H54 (cell line): ENCODE data around the gene LHX5.

Experiments
- DNase-seq: peaks from one replicate; pipeline ENCODE4 v3.0.0; 2011; ENCODE audit warnings: low spot score, mixed read lengths; ENCODE audit not compliant: insufficient read length
- FAIRE-seq: peaks from 3 replicates; lab custom pipeline; 2011; peaks lifted over from hg19 to GRCh38; lab: Jason Lieb, UNC
- POLR2A ChIP-seq: IDR thresholded peaks from 2 replicates; pipeline ENCODE4 v1.6.1; 2011; ENCODE audit warnings: low read depth, mild to moderate bottlenecking, low read length

The LHX5 gene

DNA sequence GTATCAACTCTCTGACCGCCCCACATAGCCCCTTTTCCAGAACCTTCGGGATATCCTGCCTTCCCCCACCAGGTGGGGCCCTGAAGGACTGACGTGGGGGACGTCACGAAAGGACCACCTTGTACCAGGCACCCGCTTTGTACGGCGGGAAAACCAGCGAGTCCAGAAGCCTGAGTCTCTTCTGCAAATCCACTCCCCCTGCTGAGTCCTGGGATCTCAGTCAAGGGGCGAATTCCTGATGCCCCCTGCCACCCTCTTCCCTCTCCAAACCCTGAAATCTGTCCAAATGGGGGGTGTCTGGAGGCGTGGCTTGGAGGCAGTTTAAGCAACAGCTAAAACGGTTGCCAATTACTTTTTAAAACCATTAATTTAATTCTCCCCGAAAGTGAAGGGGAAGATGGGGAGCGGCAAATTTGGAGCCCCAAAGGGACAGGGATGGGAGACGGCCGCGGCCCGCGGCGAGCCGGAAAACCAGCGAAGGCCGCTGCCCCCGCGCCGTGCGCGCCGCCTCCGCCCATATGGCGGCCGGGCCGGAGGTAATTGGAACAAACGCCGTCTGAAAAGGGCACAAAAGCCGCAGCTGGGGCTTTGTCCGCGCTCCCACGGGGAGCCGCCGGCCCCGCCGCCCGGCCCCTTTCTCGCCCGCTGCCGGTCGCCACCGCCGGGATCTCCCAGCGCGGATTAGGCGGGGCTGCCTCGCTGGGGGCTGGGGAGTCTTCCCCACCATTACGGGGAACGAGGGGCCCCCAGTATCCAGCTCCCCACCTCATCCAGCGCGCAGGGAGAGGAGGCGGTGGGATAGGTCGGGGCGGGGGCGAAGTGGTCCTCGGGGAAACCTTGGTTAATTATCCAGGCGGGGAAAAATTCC, 6.6 kb downstream of the LHX5 start:
- no peak for TF ChIP-seq POLR2A
- FAIRE-seq: no peak

DNA sequence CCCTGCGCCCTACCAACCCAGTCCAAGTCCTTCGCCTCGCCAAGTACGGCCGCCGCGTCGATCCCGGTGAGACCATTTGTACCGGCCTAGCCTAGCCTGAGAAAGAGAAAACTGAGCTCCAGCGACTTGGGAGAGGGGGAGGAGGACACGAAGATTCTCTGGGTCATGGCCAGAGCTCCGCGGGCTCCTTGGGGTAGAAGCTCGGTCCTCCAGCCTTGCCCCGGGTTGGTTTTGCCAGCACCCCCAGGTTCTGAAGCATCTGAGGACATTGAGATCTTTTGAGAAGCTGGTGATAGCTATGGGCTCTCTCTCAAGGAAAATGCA, 7.3 kb downstream of the LHX5 start:
- no peak for FAIRE-seq
- DNase-seq: no peak
- no peak for TF ChIP-seq POLR2A

More for the DNA sequence above, 6.6 kb downstream of the LHX5 start:
- DNase-seq: no peak

DNA sequence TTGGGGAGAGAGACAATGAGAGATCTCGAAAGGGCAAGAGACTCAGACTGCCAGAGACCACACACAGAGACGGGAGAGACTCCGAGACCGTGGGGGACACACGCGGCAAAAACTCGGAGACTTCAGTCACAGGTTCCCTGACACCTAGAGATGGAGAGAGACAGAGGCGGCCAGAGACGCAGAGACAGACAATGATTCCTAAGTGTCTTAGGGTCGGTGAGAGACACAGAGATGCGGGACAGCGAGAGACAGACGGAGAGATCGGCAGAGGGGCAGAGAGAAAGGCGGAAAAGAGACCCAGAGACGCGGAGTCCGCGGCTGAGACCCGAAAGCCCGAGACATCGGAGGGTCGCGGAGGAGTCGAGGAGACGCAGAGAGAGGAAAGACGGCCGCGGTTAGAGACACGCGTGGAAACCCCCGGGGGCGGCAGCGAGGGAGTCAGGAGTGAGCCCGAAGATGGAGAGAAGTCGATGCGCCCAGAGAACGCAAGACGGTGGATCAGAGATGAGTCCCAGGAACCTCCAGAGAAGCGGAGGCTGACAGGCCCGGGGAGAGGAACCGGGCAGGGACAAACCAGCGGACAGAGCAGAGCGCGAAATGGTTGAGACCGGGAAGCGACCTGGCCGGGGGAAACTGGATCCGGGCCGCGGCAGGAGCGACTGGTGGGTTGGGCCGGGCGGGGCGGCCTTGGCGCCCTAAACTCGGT, 7.8 kb downstream of the LHX5 start:
- DNase-seq: no peak
- no peak for FAIRE-seq

DNA sequence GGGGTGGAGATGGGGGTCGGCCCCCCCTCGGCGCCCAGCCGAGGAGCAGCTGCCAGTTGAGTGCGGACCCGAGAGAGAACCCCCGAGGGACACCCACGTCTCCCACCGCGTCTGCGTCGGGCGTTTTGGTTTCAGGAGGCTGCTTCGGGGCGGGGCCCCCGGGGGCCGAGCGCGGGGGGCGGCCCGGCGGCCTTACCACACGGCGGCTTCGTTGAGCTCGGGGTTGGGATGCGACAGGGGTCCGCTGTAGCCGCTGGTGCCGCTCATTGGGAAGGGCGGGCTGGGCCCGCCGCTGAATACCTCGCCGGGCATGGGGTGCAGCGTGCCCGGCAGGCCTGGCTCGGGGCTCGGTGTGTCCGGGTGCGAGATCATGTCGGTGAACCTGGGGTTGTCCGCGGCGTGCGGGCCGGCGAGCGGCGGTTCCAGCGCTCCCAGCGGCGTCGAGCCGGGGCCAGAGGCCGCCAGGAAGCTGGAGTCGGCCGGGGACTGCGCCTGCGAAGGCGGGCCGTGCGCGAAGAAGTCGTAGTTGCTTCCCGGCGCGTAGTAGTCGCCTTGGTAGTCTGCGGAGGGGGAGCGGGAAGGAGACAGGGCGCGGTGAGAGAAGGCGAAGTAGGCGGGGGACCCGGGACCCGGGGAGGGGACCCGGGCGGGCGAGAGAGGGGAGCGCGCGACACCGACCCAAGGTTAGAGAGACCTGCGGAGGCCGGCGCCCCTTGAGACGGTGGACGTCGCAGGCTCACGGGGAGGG, 8.5 kb downstream of the LHX5 start:
- no peak for DNase-seq
- FAIRE-seq: no peak
- TF ChIP-seq POLR2A: no peak

More for the DNA sequence above, 7.8 kb downstream of the LHX5 start:
- no peak for TF ChIP-seq POLR2A

DNA sequence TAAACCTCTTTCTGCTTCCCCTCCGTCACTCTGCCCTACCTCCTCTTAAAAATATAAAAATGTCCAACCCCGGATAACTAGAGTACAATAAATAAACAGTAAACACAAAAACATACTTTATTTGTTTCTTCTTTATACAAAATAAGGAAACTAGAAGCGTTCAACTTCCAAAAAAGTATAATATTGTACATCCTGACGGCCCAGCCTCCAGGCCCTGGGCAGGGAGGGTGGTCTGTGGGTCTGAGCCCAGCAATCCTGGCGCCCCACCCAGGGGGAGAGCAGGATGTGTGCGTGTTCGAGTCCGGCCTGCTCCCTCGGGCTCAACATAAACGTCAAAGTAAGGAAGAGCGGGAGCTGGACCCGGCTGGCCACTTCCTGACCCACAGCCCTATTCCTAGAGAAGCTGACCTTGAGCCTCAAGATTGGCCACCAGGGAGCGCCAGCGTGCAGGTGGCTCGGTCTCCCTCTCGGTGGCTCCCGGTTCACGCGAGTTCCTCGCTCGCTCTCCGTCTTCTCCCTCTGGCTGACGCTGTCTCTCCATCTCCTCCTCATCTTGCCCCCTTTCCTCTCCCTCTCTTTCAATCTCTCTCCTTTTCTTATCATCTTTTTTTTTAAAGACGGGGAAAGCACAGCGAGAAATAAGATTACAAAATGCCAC, 9.4 kb downstream of the LHX5 start:
- DNase-seq (peak; percentile 82), FAIRE-seq (no peak)
- no peak for TF ChIP-seq POLR2A

DNA sequence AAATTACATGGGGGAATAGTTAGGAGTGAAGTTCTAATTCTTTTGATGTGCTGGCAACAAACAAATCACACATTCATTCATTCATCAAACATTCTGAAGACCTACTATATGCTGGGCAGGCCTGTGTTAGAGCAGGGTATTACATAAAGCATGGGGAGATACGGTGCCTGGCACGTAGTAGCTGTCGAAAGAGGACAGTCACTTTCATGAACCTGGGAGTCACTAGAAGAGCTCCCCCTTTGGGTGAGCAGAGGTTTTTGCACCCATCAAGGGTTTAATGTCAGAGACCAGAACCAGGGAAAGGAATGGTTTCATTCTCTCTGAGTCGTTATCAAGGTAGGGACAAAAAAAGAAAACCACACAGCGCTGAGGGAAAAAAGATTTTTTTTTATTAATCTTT, 10.0 kb downstream of the LHX5 start:
- no peak for TF ChIP-seq POLR2A
- FAIRE-seq: no peak
- peak; percentile 57 for DNase-seq

DNA sequence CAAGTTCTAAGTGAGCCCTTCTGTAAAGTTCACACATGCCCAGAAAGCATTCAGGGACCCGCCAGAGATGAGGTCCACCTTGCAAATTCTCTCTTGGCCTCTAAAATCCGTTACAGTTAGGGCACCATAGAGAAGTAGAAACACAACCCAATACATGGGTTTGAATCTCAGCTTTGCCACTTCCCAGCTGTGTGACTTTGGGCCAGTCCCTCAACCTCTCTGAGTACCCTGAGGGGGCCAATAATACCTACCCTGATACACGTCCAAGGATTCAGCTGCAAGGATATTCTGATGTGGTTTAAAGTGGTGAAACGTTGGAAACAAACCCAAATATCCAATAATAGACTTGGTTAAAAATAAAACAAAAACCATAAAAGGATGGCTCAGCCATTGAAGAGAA, 11.7 kb downstream of the LHX5 start:
- FAIRE-seq (no peak), DNase-seq (no peak)
- TF ChIP-seq POLR2A: no peak

DNA sequence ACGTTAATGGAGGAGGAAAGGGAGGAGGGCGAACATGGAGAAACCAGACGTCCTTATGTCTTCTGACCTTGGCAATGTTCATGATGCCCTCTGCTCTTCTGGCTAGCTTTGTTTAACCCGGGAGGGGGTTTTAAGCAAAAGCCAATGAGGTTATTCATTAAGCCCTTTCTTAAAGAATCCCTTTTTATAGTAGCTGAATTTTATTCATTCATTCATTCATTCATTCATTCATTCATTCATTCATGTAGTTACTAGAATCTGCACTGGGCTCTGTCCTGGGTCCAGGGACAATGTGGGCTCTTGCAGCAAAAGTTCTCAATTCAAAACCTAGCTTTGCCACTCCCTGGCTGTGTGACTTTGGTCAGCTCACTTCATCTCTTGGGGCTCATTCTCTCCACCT, 14.0 kb downstream of the LHX5 start:
- DNase-seq (no peak), FAIRE-seq (no peak)
- TF ChIP-seq POLR2A: no peak

DNA sequence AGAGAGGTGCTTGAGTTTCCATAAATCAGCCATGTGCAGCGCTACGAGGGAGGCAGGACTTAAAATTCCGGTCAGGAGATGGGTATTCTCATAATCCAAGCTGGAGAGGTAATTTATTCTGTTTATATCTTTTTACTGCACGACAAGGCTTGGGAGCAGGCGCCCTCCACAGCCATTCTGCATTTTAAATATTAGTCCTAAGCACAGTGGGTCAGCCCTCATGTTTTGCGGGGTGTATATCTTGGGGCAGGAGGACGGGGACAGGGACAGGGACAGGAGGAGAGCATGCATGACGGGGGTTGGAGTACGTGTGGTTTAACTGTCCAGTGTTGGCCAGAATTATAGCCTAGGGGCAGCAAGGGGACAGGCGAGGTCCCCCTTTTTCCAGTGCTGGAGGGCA, 14.5 kb downstream of the LHX5 start:
- no peak for TF ChIP-seq POLR2A
- DNase-seq (no peak), FAIRE-seq (no peak)

DNA sequence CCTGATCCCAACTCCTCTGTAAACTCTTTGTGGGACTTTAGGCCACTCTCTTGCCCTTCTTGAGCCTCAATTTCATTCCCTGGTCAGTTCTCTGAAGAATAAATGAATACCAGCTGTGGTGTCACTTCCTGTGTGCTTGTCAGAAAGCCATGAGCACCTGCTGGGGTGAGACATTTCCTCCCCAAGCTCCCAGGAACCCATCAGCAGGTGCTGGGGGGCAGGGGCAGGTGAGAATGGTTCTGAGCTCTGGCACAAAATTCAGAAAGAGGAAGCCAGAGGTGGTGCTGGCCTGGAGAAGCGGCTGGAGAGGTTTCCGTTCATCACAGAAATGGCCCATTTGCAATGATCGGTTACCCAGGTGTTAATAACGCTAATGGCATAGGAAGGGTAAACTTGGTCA, 14.9 kb downstream of the LHX5 start:
- FAIRE-seq (no peak), DNase-seq (no peak)
- TF ChIP-seq POLR2A: no peak

DNA sequence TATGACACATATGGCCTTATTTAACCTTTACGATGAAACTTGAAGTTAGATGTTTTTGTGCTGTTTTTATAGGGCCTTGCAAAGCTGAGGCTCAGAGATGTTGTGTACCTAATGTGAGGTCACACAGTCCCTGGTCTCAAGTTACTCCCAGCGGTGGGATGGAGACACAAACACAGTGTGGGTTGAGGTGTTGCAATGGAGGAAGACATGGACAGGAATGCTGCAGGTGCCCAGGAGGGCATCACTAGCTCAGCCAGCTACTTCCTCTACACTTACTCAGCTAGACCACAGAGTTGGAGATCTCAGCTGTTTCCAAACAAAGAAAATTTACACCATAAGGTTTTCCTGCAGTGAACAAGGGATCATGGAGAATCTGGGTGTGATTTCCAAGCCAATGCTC, 15.5 kb downstream of the LHX5 start:
- FAIRE-seq: no peak
- TF ChIP-seq POLR2A: no peak
- no peak for DNase-seq

DNA sequence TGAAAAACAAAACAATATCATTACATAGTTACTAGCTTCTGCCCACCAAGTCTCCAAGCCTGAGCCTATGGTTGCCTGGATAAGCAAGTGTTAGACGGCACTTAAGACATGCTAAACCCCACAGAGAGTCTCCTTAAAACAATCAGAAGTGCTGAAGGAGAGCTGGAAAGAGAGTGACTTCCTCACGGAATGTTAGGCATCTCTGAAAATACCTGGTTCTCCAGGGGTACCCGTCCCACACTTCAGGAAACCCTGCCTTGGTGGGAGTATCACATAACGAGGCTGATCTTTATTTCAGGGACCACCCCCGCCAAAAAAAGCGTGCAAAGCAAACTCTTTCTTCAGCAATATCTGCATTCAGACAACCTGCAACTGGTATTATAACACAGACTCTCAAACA, 18.3 kb downstream of the LHX5 start:
- DNase-seq (no peak), FAIRE-seq (no peak)
- no peak for TF ChIP-seq POLR2A

DNA sequence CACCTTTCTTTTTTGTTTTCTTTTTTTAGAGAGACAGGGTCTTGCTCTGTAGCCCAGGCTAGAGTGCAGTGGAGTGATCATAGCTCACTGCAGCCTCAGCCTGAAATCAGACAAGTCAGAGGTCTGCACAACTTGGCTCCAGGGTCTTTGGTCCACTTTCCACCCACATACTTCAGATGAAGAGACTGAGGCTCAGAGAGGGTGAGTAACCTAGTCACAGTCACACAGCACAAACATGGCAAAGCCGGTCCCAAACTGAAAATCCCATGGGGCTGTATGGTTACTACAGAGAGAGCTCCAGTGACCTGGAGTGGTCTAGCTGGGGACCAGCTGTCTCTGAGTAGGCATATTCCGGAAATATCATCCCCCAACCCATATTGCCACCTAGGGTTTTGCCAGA, 19.2 kb downstream of the LHX5 start:
- TF ChIP-seq POLR2A: no peak
- no peak for DNase-seq
- no peak for FAIRE-seq

DNA sequence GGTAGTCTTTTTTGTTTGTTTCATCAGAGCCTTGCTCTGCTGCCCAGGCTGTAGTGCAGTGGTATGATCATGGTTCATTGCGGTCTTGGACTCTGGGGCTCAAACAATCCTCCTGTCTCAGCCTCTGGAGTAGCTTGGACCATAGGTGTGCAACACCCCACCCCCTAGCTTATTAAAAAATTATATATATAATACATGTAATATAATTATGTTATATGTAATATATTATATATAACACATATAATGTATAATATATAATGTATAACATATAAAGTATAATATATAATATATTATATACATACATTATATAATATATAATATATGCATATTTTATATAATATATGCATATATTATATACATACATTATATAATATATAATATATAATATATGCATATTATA, 21.8 kb downstream of the LHX5 start:
- no peak for TF ChIP-seq POLR2A
- FAIRE-seq (no peak), DNase-seq (no peak)
